MCF 10A (cell line): ENCODE results near the gene AVPR1B. TPM values are rescaled to one million over a fixed set of nuclear protein-coding genes. Genes with fewer than 3 reads are reported as not detected.

Source experiments
- BruUV-seq: library from RNA; stranded (reverse); fragments of 400-500 nt; replicated peaks from 2 replicates; lab custom pipeline; 2021; lab: Mats Ljungman, UMichigan
- CTCF ChIA-PET: fragments of 300-600 bp; sonication (Branson Sonifier 250); formaldehyde crosslinking; extraction: SDS; loops from one replicate; lab custom pipeline; 2021; ENCODE audit warnings: antibody characterized with exemption, inconsistent platforms; lab: Yijun Ruan, JAX
- POLR2A ChIA-PET: fragments of 300-600, 350-650 bp; sonication (Branson Sonifier 250); formaldehyde crosslinking; extraction: SDS; loops from one replicate; lab custom pipeline; 2020; ENCODE audit warnings: antibody characterized with exemption, inconsistent platforms; lab: Yijun Ruan, JAX
- DNase-seq: peaks from one replicate; pipeline ENCODE4 v3.0.0-alpha.2; 2018; ENCODE audit not compliant: unreplicated experiment
- H3K27ac Mint-ChIP-seq: one replicate; pipeline ENCODE4 v1.8.0; 2022; ENCODE audit warnings: mild to moderate bottlenecking, low read depth, mixed read lengths; ENCODE audit not compliant: unreplicated experiment
- H3K27me3 Mint-ChIP-seq: one replicate; pipeline ENCODE4 v1.8.0; 2022; ENCODE audit warnings: mixed read lengths; ENCODE audit not compliant: insufficient read depth, unreplicated experiment
- H3K36me3 Mint-ChIP-seq: one replicate; pipeline ENCODE4 v1.8.0; 2022; ENCODE audit warnings: mild to moderate bottlenecking, moderate library complexity, mixed read lengths; ENCODE audit not compliant: insufficient read depth, unreplicated experiment
- H3K4me1 Mint-ChIP-seq: one replicate; pipeline ENCODE4 v1.8.0; 2022; ENCODE audit warnings: mixed read lengths; ENCODE audit not compliant: insufficient read depth, unreplicated experiment
- H3K4me3 Mint-ChIP-seq: one replicate; pipeline ENCODE4 v1.8.0; 2022; ENCODE audit warnings: mild to moderate bottlenecking, moderate library complexity, mixed read lengths; ENCODE audit not compliant: unreplicated experiment
- H3K9me3 Mint-ChIP-seq: one replicate; pipeline ENCODE4 v1.8.0; 2022; ENCODE audit warnings: mixed read lengths; ENCODE audit not compliant: unreplicated experiment
- CTCF ChIP-seq: fragments of 200-600 bp; IDR thresholded peaks from one replicate; pipeline ENCODE4 v1.8.0; 2022; ENCODE audit warnings: antibody characterized with exemption, mild to moderate bottlenecking; ENCODE audit not compliant: unreplicated experiment
- intact Hi-C: fragments of 100-400 bp; cut with micrococcal nuclease; formaldehyde crosslinking; loops from 2 replicates; pipeline ENCODE4 v1.14.1; 2022
- total RNA-seq: library from RNA; stranded (reverse); gene quantifications from 2 replicates; pipeline ENCODE4 v1.2.3, GENCODE V29; 2022

AVPR1B gene
- total RNA-seq, 1 experiment from 2014 or later = not detected

GRCh38 chr1:206087091-206087490 is 30.1 kb downstream of the AVPR1B start:
- ChIA-PET POLR2A (interaction anchor here (0.6 to 0.8 kb wide), 2 partner anchors 11 to 42 kb away, joined by 4 read pairs; no protein-coding TSS in a partner anchor), CTCF (interaction anchor here (0.5 to 12.5 kb wide), 2 partner anchors 11 to 20 kb away, joined by 3 to 136 read pairs; no protein-coding TSS in a partner anchor)
- Mint-ChIP-seq H3K4me1 (no peaks in the 10 kb centered on the region), H3K27ac (no peak overlapping the region), H3K36me3 (no peaks in the 10 kb centered on the region), H3K27me3 (peaks cover 10% of the 10 kb centered on the region), H3K4me3 (no peak overlapping the region), H3K9me3 (no peaks in the 10 kb centered on the region)
- DNase-seq = no peak
- BruUV-seq = no TSS peak
- intact Hi-C loops = no loop called here
- no peak for TF ChIP-seq CTCF

- H3K4me3 Mint-ChIP-seq = no peak overlapping the region
- no peaks in the 10 kb centered on the region for H3K9me3 Mint-ChIP-seq
- peaks cover 10% of the 10 kb centered on the region for H3K27me3 Mint-ChIP-seq
- BruUV-seq = no TSS peak
- no peak for DNase-seq
- H3K36me3 Mint-ChIP-seq = no peaks in the 10 kb centered on the region
- ChIA-PET CTCF (interaction anchor here (0.6 to 3.8 kb wide), 5 partner anchors 22 to 354 kb away, joined by 3 to 15 read pairs (median 4); no protein-coding TSS in a partner anchor), POLR2A (interaction anchor here (3.7 kb wide), 1 partner anchor 9 kb away, joined by 14 read pairs; no protein-coding TSS in a partner anchor)
- H3K4me1 Mint-ChIP-seq = no peaks in the 10 kb centered on the region
- TF ChIP-seq CTCF = no peak
- intact Hi-C loops = no loop called here
- H3K27ac Mint-ChIP-seq = no peak overlapping the region
Observed at GRCh38 chr1:206083750-206084149, 33.4 kb downstream of the AVPR1B start.

GRCh38 chr1:206082831-206083695 is 34.1 kb downstream of the AVPR1B start:
- POLR2A ChIA-PET = interaction anchor here (0.7 to 3.7 kb wide), 2 partner anchors 9 to 13 kb away, joined by 5 to 14 read pairs; no protein-coding TSS in a partner anchor
- H3K27me3 Mint-ChIP-seq = peaks cover 10% of the 10 kb centered on the region
- no peak for DNase-seq
- intact Hi-C loops = no loop called here
- no peaks in the 10 kb centered on the region for H3K9me3 Mint-ChIP-seq
- no TSS peak for BruUV-seq
- CTCF ChIA-PET = interaction anchor here (1.0 to 3.8 kb wide), 5 partner anchors 10 to 296 kb away, joined by 3 to 15 read pairs (median 4); no protein-coding TSS in a partner anchor
- no peak overlapping the region for H3K4me3 Mint-ChIP-seq
- no peaks in the 10 kb centered on the region for H3K36me3 Mint-ChIP-seq
- H3K27ac Mint-ChIP-seq = no peak overlapping the region
- no peaks in the 10 kb centered on the region for H3K4me1 Mint-ChIP-seq
- TF ChIP-seq CTCF = no peak

- no peak for DNase-seq
- Mint-ChIP-seq H3K4me3 (no peak overlapping the region), H3K27ac (no peak overlapping the region), H3K36me3 (no peaks in the 10 kb centered on the region), H3K9me3 (no peaks in the 10 kb centered on the region), H3K27me3 (peaks cover 10% of the 10 kb centered on the region), H3K4me1 (no peaks in the 10 kb centered on the region)
- ChIA-PET POLR2A (interaction anchor here (3.7 kb wide), 1 partner anchor 10 kb away, joined by 14 read pairs; no protein-coding TSS in a partner anchor), CTCF (interaction anchor here (1.0 to 3.8 kb wide), 4 partner anchors 11 to 294 kb away, joined by 3 to 15 read pairs (median 6); no protein-coding TSS in a partner anchor)
- no peak for TF ChIP-seq CTCF
- intact Hi-C loops = no loop called here
- no TSS peak for BruUV-seq
Observed at GRCh38 chr1:206081856-206082255, 35.3 kb downstream of the AVPR1B start.
